IPS-20b (cell line): ENCODE data around the gene NSF.

ENCODE experiments used
- H3K27ac ChIP-seq: one replicate; pipeline ENCODE4 v1.5.1; 2013; ENCODE audit warnings: low read length
- H3K27me3 ChIP-seq: 2 replicates; pipeline ENCODE4 v1.6.1; 2013; ENCODE audit warnings: mild to moderate bottlenecking, low read length, inconsistent platforms; ENCODE audit not compliant: insufficient read depth
- H3K36me3 ChIP-seq: 2 replicates; pipeline ENCODE4 v1.6.1; 2013; ENCODE audit warnings: low read depth, mild to moderate bottlenecking, inconsistent platforms, low read length, moderate library complexity; ENCODE audit not compliant: insufficient read depth
- H3K4me1 ChIP-seq: 2 replicates; pipeline ENCODE4 v1.6.1; 2013; ENCODE audit warnings: mild to moderate bottlenecking, control low read depth, inconsistent platforms, low read length, moderate library complexity; ENCODE audit not compliant: insufficient read depth
- H3K4me3 ChIP-seq: 2 replicates; pipeline ENCODE4 v1.5.1; 2013; ENCODE audit warnings: mild to moderate bottlenecking, low read length, inconsistent platforms
- H3K9ac ChIP-seq: 2 replicates; pipeline ENCODE4 v1.6.1; 2013; ENCODE audit warnings: low read depth, mild to moderate bottlenecking, inconsistent platforms, low read length, moderate library complexity
- H3K9me3 ChIP-seq: 2 replicates; pipeline ENCODE4 v1.6.1; 2013; ENCODE audit warnings: mild to moderate bottlenecking, low read depth, low read length, inconsistent platforms; ENCODE audit not compliant: insufficient read depth

NSF gene

DNA sequence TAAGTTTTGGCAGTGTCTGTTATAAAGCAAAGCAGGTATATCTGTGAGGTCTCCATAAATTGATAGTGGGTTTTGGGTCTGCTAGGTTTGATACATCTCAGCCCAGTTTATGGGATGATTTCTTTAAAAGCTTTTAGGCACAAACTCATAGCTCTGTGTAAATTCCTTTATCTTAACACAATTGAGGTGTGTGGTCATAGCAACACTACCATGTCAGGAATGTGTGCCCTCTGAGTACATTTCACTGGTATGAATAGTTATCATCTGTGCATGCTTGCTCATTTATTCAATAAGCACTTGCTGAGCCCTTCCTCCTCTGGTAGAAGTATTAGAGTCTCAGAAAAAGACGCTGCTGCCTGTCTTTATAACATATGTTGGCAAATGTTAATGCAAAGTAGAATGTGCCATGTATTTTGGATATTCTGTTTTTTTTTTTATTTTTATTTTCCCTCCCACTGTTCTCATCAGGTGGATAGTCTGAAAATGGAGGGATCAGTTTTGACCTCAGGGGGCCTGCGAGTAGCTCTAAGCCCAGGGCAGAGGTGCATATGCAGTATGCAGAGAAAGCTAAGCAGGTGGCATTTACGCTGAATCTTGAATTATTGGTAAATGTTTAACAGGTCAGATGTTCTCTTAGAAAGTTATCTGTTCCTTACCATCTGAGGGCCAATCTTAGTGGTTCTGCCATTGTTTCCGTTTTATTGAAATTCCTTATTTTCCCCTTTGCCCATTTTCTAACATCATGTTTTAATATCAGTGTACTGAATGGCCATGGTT lies 137.3 kb downstream of the NSF start:
- Histone ChIP-seq H3K9me3 (no peaks in the 10 kb centered on the region), H3K27me3 (no peaks in the 10 kb centered on the region), H3K27ac (no peak overlapping the region), H3K9ac (no peak overlapping the region), H3K4me1 (peaks cover 20% of the 10 kb centered on the region; the same call in 1 of the 2 replicates), H3K36me3 (no peaks in the 10 kb centered on the region), H3K4me3 (no peak overlapping the region)

GRCh38 chr17:46730026-46730425 lies 139.6 kb downstream of the NSF start:
- Histone ChIP-seq H3K27ac (no peak overlapping the region), H3K27me3 (no peaks in the 10 kb centered on the region), H3K4me1 (peaks cover 31% of the 10 kb centered on the region; the same call in 1 of the 2 replicates), H3K4me3 (no peak overlapping the region), H3K9me3 (no peaks in the 10 kb centered on the region), H3K36me3 (no peaks in the 10 kb centered on the region), H3K9ac (no peak overlapping the region)

DNA sequence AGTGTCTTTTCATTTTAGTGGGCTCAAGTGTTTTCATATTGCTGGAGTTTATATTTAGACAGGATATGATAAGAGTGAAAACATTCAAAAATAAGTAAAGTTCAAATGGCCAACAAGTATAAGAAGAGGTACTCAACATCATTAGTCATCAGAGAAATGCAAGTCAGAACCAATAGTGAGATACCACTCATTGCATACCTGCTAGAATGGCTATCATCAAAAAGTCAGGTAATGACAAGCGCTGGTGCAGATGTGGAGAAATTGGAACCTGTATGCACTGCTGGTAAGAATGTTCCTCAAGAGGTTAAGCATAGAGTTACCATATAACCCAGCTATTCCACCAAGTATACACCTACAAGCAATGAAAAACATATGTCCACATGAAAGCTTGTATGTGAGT lies 140.2 kb downstream of the NSF start:
- Histone ChIP-seq H3K4me3 (no peak overlapping the region), H3K4me1 (peaks cover 31% of the 10 kb centered on the region; the same call in 1 of the 2 replicates), H3K27ac (no peak overlapping the region), H3K36me3 (no peaks in the 10 kb centered on the region), H3K9ac (no peak overlapping the region), H3K9me3 (no peaks in the 10 kb centered on the region), H3K27me3 (no peaks in the 10 kb centered on the region)

GRCh38 chr17:46732160-46732559 lies 141.7 kb downstream of the NSF start:
- Histone ChIP-seq H3K9ac (peak overlapping the region; percentile 35; the same call in 1 of the 2 replicates), H3K27me3 (no peaks in the 10 kb centered on the region), H3K4me3 (peak overlapping the region; percentile 56), H3K36me3 (no peaks in the 10 kb centered on the region), H3K27ac (peak overlapping the region; percentile 23), H3K4me1 (peaks cover 31% of the 10 kb centered on the region; the same call in 1 of the 2 replicates), H3K9me3 (no peaks in the 10 kb centered on the region)

GRCh38 chr17:46732754-46733398 lies 142.4 kb downstream of the NSF start:
- Histone ChIP-seq H3K4me3 (peak overlapping the region; percentile 56), H3K36me3 (no peaks in the 10 kb centered on the region), H3K27ac (no peak overlapping the region), H3K4me1 (peaks cover 27% of the 10 kb centered on the region; the same call in 1 of the 2 replicates), H3K9ac (peak overlapping the region; percentile 35; the same call in 1 of the 2 replicates), H3K27me3 (no peaks in the 10 kb centered on the region), H3K9me3 (no peaks in the 10 kb centered on the region)

- Histone ChIP-seq H3K36me3 (no peaks in the 10 kb centered on the region), H3K27ac (no peak overlapping the region), H3K4me1 (peaks cover 24% of the 10 kb centered on the region; the same call in 1 of the 2 replicates), H3K4me3 (no peak overlapping the region), H3K9me3 (no peaks in the 10 kb centered on the region), H3K27me3 (no peaks in the 10 kb centered on the region), H3K9ac (no peak overlapping the region; the same call in 1 of the 2 replicates)
Measured at GRCh38 chr17:46733837-46734475, 143.5 kb downstream of the NSF start.

DNA sequence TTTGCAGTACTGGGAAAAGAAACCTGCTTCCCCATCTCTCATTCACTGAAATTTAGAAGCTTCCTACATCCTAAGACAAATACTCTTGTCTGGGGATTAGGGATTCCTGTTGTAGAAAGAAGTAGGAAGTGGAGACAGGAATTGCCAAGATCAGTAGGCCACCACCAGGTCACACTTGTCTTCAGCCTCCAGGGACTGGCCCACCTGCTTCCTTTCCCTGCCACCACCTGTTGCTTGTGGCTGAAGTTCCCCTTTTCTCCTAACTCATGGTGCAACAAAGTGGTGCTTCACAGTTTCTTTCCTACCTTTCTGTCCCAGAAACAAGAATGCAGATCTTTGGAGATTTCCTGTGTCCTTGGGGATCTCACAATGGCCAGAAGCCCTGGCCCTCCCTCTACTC lies 145.6 kb downstream of the NSF start:
- Histone ChIP-seq H3K36me3 (no peaks in the 10 kb centered on the region), H3K27ac (no peak overlapping the region), H3K4me1 (peaks cover 24% of the 10 kb centered on the region; the same call in 1 of the 2 replicates), H3K27me3 (no peaks in the 10 kb centered on the region), H3K4me3 (no peak overlapping the region), H3K9me3 (no peaks in the 10 kb centered on the region), H3K9ac (no peak overlapping the region)

DNA sequence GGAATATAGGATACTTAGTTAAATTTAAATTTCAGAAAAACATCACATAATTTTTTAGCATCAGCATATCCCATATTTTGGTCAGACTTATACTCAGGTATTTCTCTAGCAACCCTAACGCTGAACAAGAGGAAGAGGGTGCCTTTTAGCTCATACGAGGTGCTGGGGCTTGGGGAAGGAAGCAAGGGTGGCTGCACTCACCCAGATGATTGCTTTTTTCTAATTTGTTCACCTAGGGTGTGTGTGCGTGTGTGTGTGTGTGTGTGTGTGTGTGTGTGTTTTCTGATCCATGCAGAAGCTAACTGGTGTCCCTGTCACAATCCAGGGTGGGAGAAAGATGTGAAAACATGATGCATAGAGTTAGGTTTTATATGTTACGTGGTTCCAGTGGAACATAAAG lies 146.9 kb downstream of the NSF start:
- Histone ChIP-seq H3K36me3 (no peaks in the 10 kb centered on the region), H3K4me1 (peaks cover 13% of the 10 kb centered on the region; the same call in 1 of the 2 replicates), H3K9me3 (no peaks in the 10 kb centered on the region), H3K9ac (no peak overlapping the region), H3K4me3 (no peak overlapping the region), H3K27ac (no peak overlapping the region), H3K27me3 (no peaks in the 10 kb centered on the region)

- Histone ChIP-seq H3K27ac (no peak overlapping the region), H3K27me3 (no peaks in the 10 kb centered on the region), H3K4me3 (no peak overlapping the region), H3K36me3 (no peaks in the 10 kb centered on the region; the same call in 1 of the 2 replicates), H3K9me3 (no peaks in the 10 kb centered on the region), H3K4me1 (peaks cover 3% of the 10 kb centered on the region; the same call in 1 of the 2 replicates), H3K9ac (no peak overlapping the region)
Measured at GRCh38 chr17:46738544-46738943, 148.1 kb downstream of the NSF start.

- Histone ChIP-seq H3K27me3 (no peaks in the 10 kb centered on the region), H3K9ac (no peak overlapping the region), H3K9me3 (no peaks in the 10 kb centered on the region), H3K36me3 (no peaks in the 10 kb centered on the region; the same call in 1 of the 2 replicates), H3K4me1 (0 out of 2 replicates have a peak, but pooled peaks cover 3% of the 10 kb centered on the region), H3K4me3 (no peak overlapping the region), H3K27ac (no peak overlapping the region)
Measured at GRCh38 chr17:46739982-46740381, 149.5 kb downstream of the NSF start.

- H3K9ac ChIP-seq: no peak overlapping the region
- H3K9me3 ChIP-seq: no peaks in the 10 kb centered on the region
- no peak overlapping the region for H3K27ac ChIP-seq
- H3K4me3 ChIP-seq: no peak overlapping the region
- H3K27me3 ChIP-seq: no peaks in the 10 kb centered on the region
- 0 out of 2 replicates have a peak, but pooled peaks cover 3% of the 10 kb centered on the region for H3K4me1 ChIP-seq
- H3K36me3 ChIP-seq: no peaks in the 10 kb centered on the region; the same call in 1 of the 2 replicates
Measured at GRCh38 chr17:46741122-46741730, 150.8 kb downstream of the NSF start.
